Activated gamma-delta T cell (primary cell): ENCODE measurements around the gene RAD9A.

Experiments used
- DNase-seq: peaks from one replicate; lab custom pipeline; 2025; lab: John Stamatoyannopoulos, UW

RAD9A gene

GRCh38 chr11:67441098-67441563 is 49.3 kb downstream of the RAD9A start:
- no peak for DNase-seq

GRCh38 chr11:67441731-67442351 is 50.1 kb downstream of the RAD9A start:
- no peak for DNase-seq

GRCh38 chr11:67442504-67443404 is 51.0 kb downstream of the RAD9A start:
- DNase-seq = no peak

GRCh38 chr11:67445515-67445914 is 53.7 kb downstream of the RAD9A start:
- no peak for DNase-seq
